ENCODE results near the gene CRACR2B. TPM values are rescaled to one million over a fixed set of nuclear protein-coding genes. Genes with fewer than 3 reads are reported as not detected.

CRACR2B gene
- polyA plus RNA-seq, 3 donors = 1.0 to 11.0 (median 1.4) TPM

- Histone ChIP-seq H3K27ac (ENCODE audit: low read depth in 1 of 2, low read length in 2 of 2) (peak overlapping the region in 1 of 2 donors; percentile 17), H4K20me1 (ENCODE audit: insufficient read depth, low read length) (peaks cover 40% of the 10 kb centered on the region), H3K4me2 (replicated peaks; ENCODE audit: extremely low read depth, low read length, poor library complexity, severe bottlenecking) (peak overlapping the region; percentile 96), H3K4me1 (ENCODE audit: control insufficient read depth in 1 of 2, insufficient read depth in 2 of 2, low read length in 2 of 2) (peaks cover 24 to 30% of the 10 kb centered on the region in 2 donors), H3K9ac (ENCODE audit: insufficient read depth, low read length, poor library complexity, severe bottlenecking) (no peak overlapping the region), H3K4me3 (replicated peaks in 1 of 3; ENCODE audit: low read depth in 2 of 3, low read length in 3 of 3) (peak overlapping the region in 1 of 3 experiments; percentile 96), H2AFZ (ENCODE audit: insufficient read depth, low read depth, low read length, poor library complexity, severe bottlenecking) (no peak overlapping the region), H3K79me2 (ENCODE audit: insufficient read depth, low read length) (peaks cover 45% of the 10 kb centered on the region), H3K36me3 (replicated peaks in 1 of 2; ENCODE audit: control insufficient read depth in 1 of 2, insufficient read depth in 2 of 2, low read length in 2 of 2) (peaks cover 23 to 29% of the 10 kb centered on the region in 2 donors), H3K27me3 (ENCODE audit: control insufficient read depth in 2 of 2, insufficient read depth in 2 of 2, low read length in 2 of 2) (no peaks in the 10 kb centered on the region), H3K9me3 (replicated peaks in 1 of 2; ENCODE audit: control insufficient read depth in 1 of 2, insufficient read depth in 1 of 2, low read length in 2 of 2) (no peaks in the 10 kb centered on the region)
- no peak for DNase-seq
- H3K27me3 Mint-ChIP-seq (ENCODE audit: low read depth in 3 of 3) = no peaks in the 10 kb centered on the region
- no peak for TF ChIP-seq CTCF (IDR thresholded peaks at IDR 0.05)
- peaks cover 22 to 30% of the 10 kb centered on the region in 2 donors for H3K36me3 Mint-ChIP-seq
- WGBS (ENCODE audit: insufficient coverage) = 83% methylated on average over 13 of the region's 14 CpGs
- H3K4me3 Mint-ChIP-seq = peak overlapping the region in 1 of 2 donors; percentile 93
- peaks cover 0 to 2% (median 0%) of the 10 kb centered on the region in 7 donors for H3K9me3 Mint-ChIP-seq
- intact Hi-C loops (cut with micrococcal nuclease) = no loop called here
- peaks cover 33% of the 10 kb centered on the region for H3K4me1 Mint-ChIP-seq
- peak overlapping the region in 4 of 7 donors; percentile 68 to 97 (median 91) for H3K27ac Mint-ChIP-seq
Observed at GRCh38 chr11:811446-812245, 16.1 kb upstream of the CRACR2B start.

DNA sequence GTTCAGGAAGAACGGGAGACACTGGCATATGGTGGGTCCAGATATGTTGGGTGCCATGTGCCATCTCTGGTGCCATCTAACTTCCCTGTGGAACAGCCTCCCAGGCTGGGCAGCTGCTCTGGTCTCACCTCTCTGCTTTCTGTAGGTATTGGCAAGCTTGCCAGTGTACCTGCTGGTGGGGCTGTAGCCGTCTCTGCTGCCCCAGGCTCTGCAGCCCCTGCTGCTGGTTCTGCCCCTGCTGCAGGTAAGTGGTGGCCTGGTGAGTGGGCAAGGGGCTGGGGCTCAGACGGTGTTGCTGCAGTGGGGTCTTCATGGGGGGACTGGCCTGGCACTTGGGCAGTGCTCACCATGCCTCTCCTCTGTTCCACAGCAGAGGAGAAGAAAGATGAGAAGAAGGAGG lies 15.3 kb upstream of the CRACR2B start:
- peaks cover 40% of the 10 kb centered on the region for H4K20me1 ChIP-seq (ENCODE audit: insufficient read depth, low read length)
- no peak overlapping the region for H3K27ac ChIP-seq (ENCODE audit: low read depth in 1 of 2, low read length in 2 of 2)
- peaks cover 24 to 30% of the 10 kb centered on the region in 2 donors for H3K4me1 ChIP-seq (ENCODE audit: control insufficient read depth in 1 of 2, insufficient read depth in 2 of 2, low read length in 2 of 2)
- Mint-ChIP-seq H3K27me3 (ENCODE audit: low read depth in 3 of 3) (peaks cover 0 to 1% (median 0%) of the 10 kb centered on the region in 3 donors), H3K27ac (peak overlapping the region in 2 of 7 donors; percentile 26 to 50), H3K4me1 (peaks cover 32% of the 10 kb centered on the region), H3K9me3 (peaks cover 0 to 2% (median 0%) of the 10 kb centered on the region in 7 donors), H3K36me3 (peaks cover 22 to 30% of the 10 kb centered on the region in 2 donors), H3K4me3 (no peak overlapping the region)
- no peak for DNase-seq
- intact Hi-C loops (cut with micrococcal nuclease) = no loop called here
- 100% methylated on average over 2 of the region's 3 CpGs for WGBS (ENCODE audit: insufficient coverage)
- H3K9ac ChIP-seq (ENCODE audit: insufficient read depth, low read length, poor library complexity, severe bottlenecking) = no peak overlapping the region
- H3K36me3 ChIP-seq (replicated peaks in 1 of 2; ENCODE audit: control insufficient read depth in 1 of 2, insufficient read depth in 2 of 2, low read length in 2 of 2) = peaks cover 23 to 29% of the 10 kb centered on the region in 2 donors
- H3K79me2 ChIP-seq (ENCODE audit: insufficient read depth, low read length) = peaks cover 44% of the 10 kb centered on the region
- H2AFZ ChIP-seq (ENCODE audit: insufficient read depth, low read depth, low read length, poor library complexity, severe bottlenecking) = no peak overlapping the region
- H3K27me3 ChIP-seq (ENCODE audit: control insufficient read depth in 2 of 2, insufficient read depth in 2 of 2, low read length in 2 of 2) = no peaks in the 10 kb centered on the region
- no peaks in the 10 kb centered on the region for H3K9me3 ChIP-seq (replicated peaks in 1 of 2; ENCODE audit: control insufficient read depth in 1 of 2, insufficient read depth in 1 of 2, low read length in 2 of 2)
- no peak overlapping the region for H3K4me3 ChIP-seq (replicated peaks in 1 of 3; ENCODE audit: low read depth in 2 of 3, low read length in 3 of 3)
- no peak for TF ChIP-seq CTCF (IDR thresholded peaks at IDR 0.05)
- H3K4me2 ChIP-seq (replicated peaks; ENCODE audit: extremely low read depth, low read length, poor library complexity, severe bottlenecking) = no peak overlapping the region
